Sigmoid colon (tissue), 7 donors: ENCODE results near the gene C1orf87. TPM values are rescaled to one million over a fixed set of nuclear protein-coding genes. Genes with fewer than 3 reads are reported as not detected.

Experiments used
- DNase-seq: peaks from one replicate; pipeline ENCODE4 v3.0.0-alpha.2; 2019
- H3K27ac ChIP-seq, 4 donors: fragments of 200-600 bp; sonication (generic); one replicate each; pipeline ENCODE4 v1.5.1; 2016 to 2019; ENCODE audit warnings: mild to moderate bottlenecking in 1 of 4
- H3K27me3 ChIP-seq, 3 donors: fragments of 200-600 bp; sonication (generic); one replicate each; pipeline ENCODE4 v1.5.1; 2019; ENCODE audit warnings: mild to moderate bottlenecking in 1 of 3
- H3K36me3 ChIP-seq, 4 donors: fragments of 200-600 bp; sonication (generic); one replicate each; pipeline ENCODE4 v1.5.1; 2016 to 2019
- H3K4me1 ChIP-seq, 4 donors: fragments of 200-600 bp; sonication (generic); one replicate each; pipeline ENCODE4 v1.5.1; 2017 to 2019
- H3K4me3 ChIP-seq, 4 donors: fragments of 200-600 bp; sonication (generic); one replicate each; pipeline ENCODE4 v1.5.1; 2017 to 2019; ENCODE audit warnings: mild to moderate bottlenecking in 2 of 4, moderate library complexity in 1 of 4
- H3K9me3 ChIP-seq, 4 donors: fragments of 200-600 bp in 3 of 4; sonication (generic) in 3 of 4; one replicate each; pipeline versions ENCODE4 v1.5.1 to v1.6.1; 2013 to 2019
- CTCF ChIP-seq, 4 experiments: fragments of 450-650 bp in 3 of 4; fragments of 200-600 bp in 1 of 4; IDR thresholded peaks; one replicate each; pipeline ENCODE4 v1.5.1; 2016 to 2019; ENCODE audit warnings: antibody characterized with exemption in 4 of 4, mild to moderate bottlenecking in 3 of 4, moderate library complexity in 2 of 4
- EP300 ChIP-seq, 4 donors: sonication (generic); formaldehyde crosslinking; IDR thresholded peaks; one replicate each; pipeline ENCODE4 v1.6.1; 2017; ENCODE audit warnings: antibody characterized with exemption in 4 of 4
- POLR2A ChIP-seq, 2 donors: fragments of 450-650 bp; IDR thresholded peaks; one replicate each; pipeline ENCODE4 v1.6.1; 2016; ENCODE audit warnings: antibody characterized with exemption in 2 of 2, mild to moderate bottlenecking in 2 of 2, moderate library complexity in 2 of 2
- POLR2AphosphoS5 ChIP-seq, 4 donors: sonication (generic); formaldehyde crosslinking; IDR thresholded peaks; one replicate each; pipeline ENCODE4 v1.6.1; 2017; ENCODE audit warnings: antibody characterized with exemption in 4 of 4
- WGBS, 2 donors: extraction: QIAGEN DNeasy Blood & Tissue Kit; methylation state at CpG; one replicate each; pipeline ENCODE4 v1.1.7; 2013; 5-methylcytosine and 5-hydroxymethylcytosine counted together
- intact Hi-C: fragments of 100-400 bp; cut with DNase I; formaldehyde crosslinking; loops from one replicate; pipeline ENCODE4 v1.15.1; 2023
- polyA plus RNA-seq, 3 donors: library from polyadenylated mRNA; stranded (reverse); fragments of 200-250 nt; gene quantifications; one replicate each; pipeline ENCODE4 v1.2.3, GENCODE V29; 2013
- total RNA-seq, 4 donors: library from RNA; depleted of rRNA; stranded (reverse); fragments of >200 nt; gene quantifications; one replicate each; pipeline ENCODE4 v1.1.0, GENCODE V29; 2016
- donor health status: healthy with polysubstance abuse.
- donor health status: Bipolar disorder and iron deficiency.
- donor health status: healthy.

Gene C1orf87
- total and polyA plus RNA-seq, 7 donors = not detected

- Histone ChIP-seq H3K9me3 (no peaks in the 10 kb centered on the region), H3K4me1 (peaks cover 0 to 13% (median 6%) of the 10 kb centered on the region in 4 donors), H3K27me3 (no peaks in the 10 kb centered on the region), H3K4me3 (no peak overlapping the region), H3K36me3 (no peaks in the 10 kb centered on the region), H3K27ac (no peak overlapping the region)
- intact Hi-C loops = no loop called here
- no peak for TF ChIP-seq POLR2A (IDR thresholded peaks at IDR 0.05)
- TF ChIP-seq CTCF (IDR thresholded peaks at IDR 0.05) = no peak
- no peak for TF ChIP-seq EP300 (IDR thresholded peaks at IDR 0.05)
- no peak for TF ChIP-seq POLR2AphosphoS5 (IDR thresholded peaks at IDR 0.05)
- no peak for DNase-seq
- 25 to 71% methylated on average over 3 of the region's 3 CpGs for WGBS, 2 donors
These were observed 105.8 kb downstream of the C1orf87 start for GRCh38 chr1:59967780-59968179.

DNA sequence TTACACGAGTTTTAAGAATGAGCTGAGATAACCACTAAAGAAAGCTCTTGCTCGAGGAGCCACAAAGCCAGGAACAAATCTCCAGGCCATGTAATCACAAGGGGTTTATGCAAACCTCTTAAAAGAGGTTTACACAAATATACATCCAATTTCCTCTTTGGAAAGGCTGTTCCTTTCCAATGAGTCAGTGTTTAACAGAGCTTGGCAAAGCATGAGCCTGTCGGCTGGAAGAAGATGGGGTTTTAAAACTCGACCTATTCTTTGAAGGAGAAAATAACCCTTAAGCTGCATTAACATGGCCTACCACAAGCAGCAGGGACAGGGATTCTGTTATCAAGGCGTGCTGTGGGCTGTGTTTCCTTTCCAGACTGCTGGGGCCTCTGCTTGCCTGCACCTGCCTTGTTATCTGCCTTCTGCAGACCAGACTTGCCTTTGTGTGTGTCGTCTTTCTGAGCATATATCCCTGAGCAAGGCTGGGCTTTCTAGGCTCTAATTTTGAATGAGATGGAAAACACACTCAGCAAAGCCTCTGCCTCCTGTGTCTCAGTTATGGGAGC lies 106.4 kb downstream of the C1orf87 start:
- 7 to 30% methylated on average over 6 of the region's 6 CpGs for WGBS, 2 donors
- H3K27me3 ChIP-seq = no peaks in the 10 kb centered on the region
- H3K4me1 ChIP-seq = peaks cover 0 to 13% (median 6%) of the 10 kb centered on the region in 4 donors
- no peak for DNase-seq
- no peak for TF ChIP-seq CTCF (IDR thresholded peaks at IDR 0.05)
- no peak for TF ChIP-seq EP300 (IDR thresholded peaks at IDR 0.05)
- TF ChIP-seq POLR2A (IDR thresholded peaks at IDR 0.05) = no peak
- TF ChIP-seq POLR2AphosphoS5 (IDR thresholded peaks at IDR 0.05) = no peak
- H3K27ac ChIP-seq = peak overlapping the region in 1 of 4 donors; percentile 30
- no peaks in the 10 kb centered on the region for H3K9me3 ChIP-seq
- H3K4me3 ChIP-seq = no peak overlapping the region
- intact Hi-C loops = no loop called here
- no peaks in the 10 kb centered on the region for H3K36me3 ChIP-seq

GRCh38 chr1:59952065-59952464 lies 121.5 kb downstream of the C1orf87 start:
- DNase-seq = no peak
- H3K9me3 ChIP-seq = no peaks in the 10 kb centered on the region
- TF ChIP-seq CTCF (IDR thresholded peaks at IDR 0.05) = no peak
- no peak for TF ChIP-seq EP300 (IDR thresholded peaks at IDR 0.05)
- TF ChIP-seq POLR2A (IDR thresholded peaks at IDR 0.05) = no peak
- TF ChIP-seq POLR2AphosphoS5 (IDR thresholded peaks at IDR 0.05) = no peak
- intact Hi-C loops = no loop called here
- H3K36me3 ChIP-seq = no peaks in the 10 kb centered on the region
- H3K4me1 ChIP-seq = peaks cover 0 to 5% (median 0%) of the 10 kb centered on the region in 4 donors
- no peak overlapping the region for H3K4me3 ChIP-seq
- H3K27me3 ChIP-seq = no peaks in the 10 kb centered on the region
- WGBS, 2 donors = 88 to 93% methylated on average over 2 of the region's 2 CpGs
- H3K27ac ChIP-seq = no peak overlapping the region

GRCh38 chr1:59949648-59950047 lies 123.9 kb downstream of the C1orf87 start:
- H3K27me3 ChIP-seq = no peaks in the 10 kb centered on the region
- no peaks in the 10 kb centered on the region for H3K9me3 ChIP-seq
- intact Hi-C loops = loop anchor here (5.0 to 10.0 kb wide), 2 partner anchors 67 to 1205 kb away; no protein-coding TSS in a partner anchor
- no peaks in the 10 kb centered on the region for H3K36me3 ChIP-seq
- DNase-seq = no peak
- no peak for TF ChIP-seq EP300 (IDR thresholded peaks at IDR 0.05)
- TF ChIP-seq CTCF (IDR thresholded peaks at IDR 0.05) = no peak
- no peak overlapping the region for H3K27ac ChIP-seq
- H3K4me3 ChIP-seq = no peak overlapping the region
- H3K4me1 ChIP-seq = peaks cover 0 to 6% (median 0%) of the 10 kb centered on the region in 4 donors

GRCh38 chr1:59948990-59949389 lies 124.6 kb downstream of the C1orf87 start:
- Histone ChIP-seq H3K9me3 (no peaks in the 10 kb centered on the region), H3K27me3 (no peaks in the 10 kb centered on the region), H3K36me3 (no peaks in the 10 kb centered on the region), H3K4me3 (no peak overlapping the region), H3K4me1 (peaks cover 0 to 6% (median 0%) of the 10 kb centered on the region in 4 donors), H3K27ac (no peak overlapping the region)
- TF ChIP-seq EP300 (IDR thresholded peaks at IDR 0.05) = no peak
- TF ChIP-seq POLR2AphosphoS5 (IDR thresholded peaks at IDR 0.05) = no peak
- no peak for TF ChIP-seq POLR2A (IDR thresholded peaks at IDR 0.05)
- no peak for TF ChIP-seq CTCF (IDR thresholded peaks at IDR 0.05)
- WGBS, 2 donors = 59 to 77% methylated on average over 1 of the region's 1 CpG
- DNase-seq = no peak
- intact Hi-C loops = loop anchor here (5.0 to 10.0 kb wide), 2 partner anchors 67 to 1204 kb away; no protein-coding TSS in a partner anchor
